NT2/D1 (cell line): ENCODE data around the gene ZCWPW1.

Experiments used
- YY1 ChIP-seq: IDR thresholded peaks from 2 replicates; pipeline ENCODE4 v1.6.1; 2011; ENCODE audit not compliant: insufficient read length, insufficient read depth
- ZNF274 ChIP-seq: IDR thresholded peaks from 2 replicates; pipeline ENCODE4 v1.6.1; 2011; ENCODE audit warnings: mild to moderate bottlenecking, low read depth, low read length

GRCh38 chr7:100476903-100477870 lies 48.7 kb upstream of the ZCWPW1 start:
- TF ChIP-seq ZNF274 (no peak), YY1 (no peak)
